Renal pelvis (tissue), 4 donors: ENCODE measurements around the gene DDX1. TPM values are rescaled to one million over a fixed set of nuclear protein-coding genes. Genes with fewer than 3 reads are reported as not detected.
"Not testable (repeated sequence)": the region's sequence is repeated elsewhere in the genome, so short reads cannot be mapped to it uniquely, and the experiment has no call there.

ENCODE experiments used
- DNase-seq: peaks from one replicate; pipeline ENCODE4 v3.0.0-alpha.2; 2013
- polyA plus RNA-seq, 3 donors: library from polyadenylated mRNA; unstranded; fragments of 120-200 nt; gene quantifications; one replicate each; pipeline ENCODE4 v1.2.1, GENCODE V29; 2013; ENCODE audit not compliant: insufficient read length in 3 of 3

The DDX1 gene
- polyA plus RNA-seq, 3 donors: 159 to 177 (median 163) TPM

DNA sequence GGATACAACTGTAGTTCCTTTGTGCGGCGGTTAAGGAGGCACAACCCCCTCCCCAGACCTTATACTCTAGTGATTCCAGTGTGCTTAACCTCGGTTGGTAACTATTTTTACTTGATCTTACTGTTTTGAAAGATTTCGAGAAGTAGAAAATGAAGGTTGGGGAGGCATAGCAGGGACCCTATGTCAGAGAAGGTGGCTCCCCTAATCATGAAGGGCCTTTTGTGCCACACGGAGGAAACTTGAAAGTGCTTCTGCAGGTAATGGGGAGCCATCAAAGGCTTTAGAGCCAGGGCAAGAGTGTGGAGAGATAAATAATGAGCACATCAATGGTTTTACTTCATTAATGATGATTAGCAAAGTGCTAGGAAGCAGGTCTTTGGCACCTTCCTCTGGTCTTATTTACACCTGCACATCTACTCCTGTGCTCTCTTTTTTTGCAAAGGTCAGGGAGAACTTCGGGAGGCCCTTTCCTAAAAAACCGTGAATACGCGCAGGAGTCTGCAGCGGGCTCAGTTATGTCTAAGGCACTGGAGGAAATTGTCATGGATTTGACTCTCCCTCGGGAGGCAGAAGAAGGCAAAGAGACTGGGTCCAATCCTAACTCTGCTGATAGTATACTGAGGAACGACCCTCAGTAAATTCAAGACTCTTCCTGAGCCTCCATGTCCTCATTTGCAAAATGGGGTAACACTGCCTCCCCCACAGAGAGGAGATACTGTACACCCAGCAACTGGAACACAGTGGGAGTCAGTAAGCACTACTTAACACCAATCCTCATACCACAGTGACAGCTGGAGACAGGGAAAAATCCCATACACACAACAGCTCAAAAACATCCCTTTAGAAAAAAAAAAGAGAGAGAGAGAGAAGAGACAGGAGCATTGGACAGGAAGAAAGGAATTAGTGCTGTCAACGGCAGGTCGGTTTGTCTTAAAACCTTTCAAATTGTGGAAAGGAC lies 81.6 kb downstream of the DDX1 start:
- no peak for DNase-seq

DNA sequence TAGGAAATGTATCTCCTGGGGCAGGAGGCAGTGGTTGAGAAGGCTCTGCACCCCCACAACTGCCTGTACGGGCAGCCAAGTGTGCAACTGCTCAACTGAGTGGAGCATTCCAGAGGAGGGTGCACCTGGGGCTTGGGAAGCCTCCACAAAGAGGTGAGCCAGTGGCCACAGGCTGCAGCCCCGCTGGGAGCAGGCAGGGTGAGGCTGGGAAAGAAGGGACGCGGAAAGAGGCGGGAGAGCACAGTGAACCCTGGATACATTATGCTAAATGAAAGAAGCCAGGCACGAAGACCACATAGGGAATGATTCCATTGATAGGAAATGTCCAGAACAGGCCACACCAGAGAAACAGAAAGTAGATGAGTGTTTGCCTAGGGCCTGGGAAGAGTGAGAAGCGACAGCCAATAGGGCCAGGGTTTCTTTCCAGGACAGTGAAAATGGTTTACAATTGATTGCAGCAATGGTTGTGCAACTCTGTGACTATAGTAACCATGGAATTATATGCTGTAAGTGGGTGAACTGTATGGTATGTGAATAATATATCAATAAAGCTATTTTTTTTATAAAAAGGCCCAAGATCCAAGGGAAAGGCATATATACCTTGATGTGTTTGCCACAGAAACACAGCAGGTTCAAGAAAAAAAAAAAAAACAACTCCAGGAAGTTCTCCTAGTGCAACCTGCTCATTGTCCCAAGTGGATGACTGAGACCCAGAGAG lies 82.4 kb downstream of the DDX1 start:
- DNase-seq: peak; percentile 79

DNA sequence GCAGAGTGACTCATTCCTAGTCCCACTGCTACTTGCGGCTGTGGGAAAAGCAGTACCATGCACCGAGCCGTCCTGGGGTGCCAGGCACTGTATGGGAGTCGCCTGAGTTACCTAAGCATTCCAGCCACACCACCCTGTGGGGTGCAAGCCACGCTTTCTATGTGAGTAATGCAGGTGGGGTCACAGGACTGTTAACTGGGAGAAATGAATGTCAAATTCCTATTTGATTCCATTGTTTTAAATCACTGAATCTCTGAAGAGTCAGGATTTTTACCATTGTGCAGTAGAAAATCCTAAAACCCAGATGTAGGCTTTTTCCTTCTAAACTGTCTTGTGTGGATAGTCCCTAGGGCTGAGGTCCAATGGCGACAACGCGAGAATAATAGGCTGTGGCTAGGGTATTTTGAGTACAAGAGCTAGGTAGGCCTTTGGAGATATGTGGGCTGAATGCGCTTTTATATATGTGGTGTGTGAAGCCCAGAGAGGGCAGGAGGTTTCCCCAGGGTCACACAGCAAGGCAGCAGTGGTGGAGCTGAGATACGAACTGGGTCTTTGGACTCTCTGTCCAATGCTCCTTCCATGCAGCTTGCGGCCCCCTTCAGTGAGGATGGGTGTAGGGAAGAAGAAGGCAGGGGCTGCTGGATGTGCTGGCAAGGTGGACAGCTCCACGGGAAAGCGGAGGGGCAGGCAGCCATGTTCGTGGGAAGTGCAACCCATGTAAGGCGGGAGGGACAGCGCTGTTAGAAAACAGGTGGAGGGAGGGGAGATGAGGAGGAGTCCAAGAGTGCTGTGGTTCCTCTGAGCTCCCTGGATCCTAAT lies 83.2 kb downstream of the DDX1 start:
- DNase-seq: no peak

DNA sequence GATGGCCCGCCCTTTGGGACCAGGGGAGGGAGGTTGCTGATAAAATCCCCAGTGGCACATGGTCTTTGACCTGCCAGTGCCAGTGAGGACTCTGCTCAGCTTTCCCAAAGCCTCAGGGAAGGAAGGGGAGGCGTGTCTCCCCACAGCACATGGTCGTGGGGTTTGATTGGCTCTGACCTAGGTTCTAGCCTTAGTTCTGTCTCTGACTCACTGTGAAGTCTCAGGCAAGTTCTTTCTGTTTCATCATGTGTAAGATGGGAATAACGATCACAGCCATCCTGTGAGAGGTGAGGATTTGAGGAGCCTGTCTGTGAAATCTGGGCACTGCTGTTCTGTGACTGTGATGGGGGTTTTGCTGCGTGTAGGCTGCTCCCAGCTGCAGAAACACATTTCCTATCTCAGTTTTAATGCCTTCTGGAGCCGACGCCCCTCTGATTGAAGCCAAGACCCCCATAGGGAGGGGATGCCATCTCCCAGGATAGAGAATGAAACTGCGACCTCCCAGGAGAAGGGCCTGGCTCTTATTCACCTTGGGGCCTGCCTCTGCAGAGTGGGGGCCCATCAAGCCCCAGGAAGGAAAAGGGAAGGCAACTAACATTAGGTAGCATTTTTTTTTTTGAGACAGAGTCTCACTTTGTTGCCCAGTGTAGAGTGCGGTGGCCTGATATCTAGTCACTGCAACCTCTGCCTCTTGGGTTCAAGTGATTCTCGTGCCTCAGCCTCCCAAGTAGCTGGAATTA lies 84.0 kb downstream of the DDX1 start:
- DNase-seq: no peak

DNA sequence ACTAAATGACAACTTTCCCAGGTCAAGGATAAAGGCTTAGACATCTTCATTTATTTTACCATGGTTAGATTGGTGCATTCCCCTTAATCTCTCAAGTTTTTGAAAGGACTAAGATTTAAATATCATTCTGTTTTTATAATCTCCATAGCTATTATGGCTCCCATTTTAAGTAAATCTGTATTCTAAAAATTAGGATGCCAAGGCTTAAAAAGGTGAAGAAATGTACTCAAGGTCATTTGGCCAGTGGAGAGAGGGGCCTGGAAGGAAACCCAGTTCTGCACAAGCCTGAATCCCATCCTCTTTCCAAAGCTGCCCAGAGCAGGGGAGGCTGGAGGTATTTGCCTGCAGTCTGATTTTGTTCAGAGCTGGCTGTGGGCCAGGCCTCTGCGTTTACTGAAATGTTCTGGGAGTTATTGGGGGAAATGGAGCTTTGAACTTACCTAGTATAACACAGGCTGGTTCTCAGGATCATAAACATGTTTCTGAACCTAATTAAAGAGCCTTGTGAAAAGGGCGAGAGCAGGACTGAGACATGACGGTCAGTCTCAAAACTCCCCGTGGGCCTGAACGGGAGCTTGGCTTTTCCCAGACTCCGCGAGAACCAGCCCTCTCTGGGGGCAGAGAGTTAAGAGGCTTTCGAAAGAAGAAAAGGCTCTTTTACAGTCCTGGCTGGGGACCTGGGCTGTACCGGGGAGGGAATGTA lies 85.6 kb downstream of the DDX1 start:
- peak; percentile 68 for DNase-seq

DNA sequence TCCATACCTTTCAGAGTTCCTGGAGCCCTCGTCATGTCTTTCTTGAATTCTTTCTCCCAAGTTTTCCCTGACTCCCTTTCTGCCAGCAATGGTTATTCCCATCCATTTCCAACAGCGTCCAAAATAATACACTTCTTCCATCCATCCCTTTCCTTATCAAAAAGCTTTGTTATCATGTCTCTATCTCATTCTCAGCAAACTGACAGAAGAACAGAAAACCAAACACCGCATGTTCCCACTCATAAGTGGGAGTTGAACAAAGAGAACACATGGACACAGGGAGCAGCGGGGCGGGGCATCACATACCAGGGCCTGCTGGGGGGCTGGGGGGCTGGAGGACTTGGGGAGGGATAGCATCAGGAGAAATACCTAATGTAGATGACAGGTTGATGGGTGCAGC lies 86.7 kb downstream of the DDX1 start:
- DNase-seq: no peak

DNA sequence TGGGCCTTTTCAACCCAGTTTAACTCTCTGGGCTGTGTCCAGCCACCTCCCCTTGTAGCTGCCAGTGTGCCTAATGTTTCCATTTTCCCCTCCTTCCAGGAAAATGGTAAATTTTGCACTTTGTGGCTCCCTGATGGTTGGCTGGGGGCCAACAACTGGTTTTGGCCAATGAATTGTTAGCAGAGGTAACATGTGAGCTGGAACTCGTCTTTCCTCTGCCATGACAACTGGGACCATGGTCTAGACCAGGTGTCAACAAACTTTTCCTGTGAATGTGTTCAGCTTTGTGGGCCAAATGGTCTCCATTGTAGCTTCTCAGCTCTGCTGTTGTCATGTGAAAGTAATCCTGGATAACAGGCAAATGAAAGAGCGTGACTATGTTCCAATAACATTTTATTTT lies 87.2 kb downstream of the DDX1 start:
- no peak for DNase-seq

DNA sequence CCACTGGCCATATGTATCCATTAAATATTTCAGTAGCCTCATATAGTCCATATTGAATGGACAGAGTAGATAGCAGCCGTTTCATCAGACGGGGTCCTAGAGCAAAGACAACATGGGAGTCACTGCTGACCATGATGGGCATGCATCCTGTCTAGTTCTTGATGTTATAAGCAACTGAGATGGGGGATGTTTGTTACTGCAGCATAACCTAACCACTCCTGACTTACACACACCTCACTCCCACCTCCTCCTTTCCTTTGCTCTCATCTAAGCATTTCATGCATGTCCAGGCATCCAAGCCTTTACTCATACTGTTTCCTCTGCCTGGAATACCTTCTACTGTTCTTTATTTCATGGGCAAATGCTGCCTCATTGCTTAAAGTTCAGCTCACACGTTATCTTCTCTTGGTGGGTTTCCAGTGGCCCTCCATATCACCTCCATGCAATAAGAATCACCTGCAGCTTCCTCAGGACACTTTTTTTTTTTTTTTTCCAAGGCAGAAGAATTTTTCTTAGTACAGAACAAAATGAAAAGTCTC lies 87.8 kb downstream of the DDX1 start:
- no peak for DNase-seq

DNA sequence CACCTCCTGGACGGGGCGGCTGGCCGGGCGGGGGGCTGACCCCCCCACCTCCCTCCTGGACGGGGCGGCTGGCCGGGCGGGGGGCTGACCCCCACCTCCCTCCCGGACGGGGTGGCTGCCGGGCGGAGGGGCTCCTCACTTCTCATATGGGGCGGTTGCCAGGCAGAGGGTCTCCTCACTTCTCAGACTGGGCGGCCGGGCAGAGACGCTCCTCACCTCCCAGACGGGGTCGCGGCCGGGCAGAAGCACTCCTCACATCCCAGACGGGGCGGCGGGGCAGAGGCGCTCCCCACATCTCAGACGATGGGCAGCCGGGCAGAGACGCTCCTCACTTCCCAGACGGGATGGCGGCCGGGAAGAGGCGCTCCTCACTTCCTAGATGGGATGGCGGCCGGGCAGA lies 88.5 kb downstream of the DDX1 start:
- not testable (repeated sequence) for DNase-seq

Other genes starting within 250 kb of the DDX1 start
- gene NBAS, start 30.5 kb upstream of the DDX1 start, polyA plus RNA-seq: 10 to 100 TPM; 60.1 to 66.8 (median 60.5) TPM